GM23248 (cell line): ENCODE measurements around the gene RCSD1. TPM values are rescaled to one million over a fixed set of nuclear protein-coding genes. Genes with fewer than 3 reads are reported as not detected.
A peak's percentile ranks its signal among the peaks of the same experiment; 100 is the strongest.
"Not testable (repeated sequence)": the region's sequence is repeated elsewhere in the genome, so short reads cannot be mapped to it uniquely, and the experiment has no call there.

Source experiments
- DNase-seq: peaks from one replicate; pipeline ENCODE4 v3.0.0-alpha.2; 2015
- H2AFZ ChIP-seq: fragments of 200-600 bp; sonication (generic); 2 replicates; pipeline ENCODE4 v1.6.1; 2016; ENCODE audit warnings: antibody characterized with exemption
- H3F3A ChIP-seq: fragments of 200-600 bp; sonication (generic); 2 replicates; pipeline ENCODE4 v1.6.1; 2016; ENCODE audit warnings: mild to moderate bottlenecking, antibody characterized with exemption, mixed run types; ENCODE audit not compliant: insufficient read depth
- H3K27ac ChIP-seq: fragments of 200-600 bp; sonication (generic); 2 replicates; pipeline ENCODE4 v1.5.1; 2016; ENCODE audit warnings: mild to moderate bottlenecking
- H3K27me3 ChIP-seq: fragments of 200-600 bp; sonication (generic); replicated peaks from 2 replicates; pipeline ENCODE4 v1.6.1; 2016; ENCODE audit warnings: mild to moderate bottlenecking; ENCODE audit not compliant: insufficient read depth
- H3K36me3 ChIP-seq: fragments of 200-600 bp; sonication (generic); 2 replicates; pipeline ENCODE4 v1.6.1; 2016; ENCODE audit warnings: low read depth, mild to moderate bottlenecking
- H3K4me1 ChIP-seq: fragments of 200-600 bp; sonication (generic); 2 replicates; pipeline ENCODE4 v1.6.1; 2016; ENCODE audit warnings: mild to moderate bottlenecking; ENCODE audit not compliant: insufficient read depth
- H3K4me2 ChIP-seq: fragments of 200-600 bp; sonication (generic); one replicate; pipeline ENCODE4 v1.6.1; 2016; ENCODE audit warnings: mild to moderate bottlenecking; ENCODE audit not compliant: unreplicated experiment
- H3K4me3 ChIP-seq: fragments of 200-600 bp; sonication (generic); 2 replicates; pipeline ENCODE4 v1.5.1; 2016; ENCODE audit warnings: mild to moderate bottlenecking
- H3K79me2 ChIP-seq: fragments of 200-600 bp; sonication (generic); 2 replicates; pipeline ENCODE4 v1.6.1; 2016; ENCODE audit warnings: mild to moderate bottlenecking; ENCODE audit not compliant: insufficient read depth
- H3K9ac ChIP-seq: fragments of 200-600 bp; sonication (generic); 2 replicates; pipeline ENCODE4 v1.6.1; 2016; ENCODE audit warnings: mild to moderate bottlenecking
- H3K9me2 ChIP-seq: fragments of 200-600 bp; sonication (generic); 2 replicates; pipeline ENCODE4 v1.6.1; 2016; ENCODE audit warnings: mixed run types, mild to moderate bottlenecking, moderate library complexity; ENCODE audit not compliant: insufficient read depth
- H3K9me3 ChIP-seq: fragments of 200-600 bp; sonication (generic); one replicate; pipeline ENCODE4 v1.6.1; 2017; ENCODE audit warnings: low read depth
- H4K20me1 ChIP-seq: fragments of 200-600 bp; sonication (generic); 2 replicates; pipeline ENCODE4 v1.6.0; 2016; ENCODE audit not compliant: insufficient read depth
- EZH2 ChIP-seq: fragments of 200-600 bp; sonication (generic); IDR thresholded peaks from 2 replicates; pipeline ENCODE4 v1.6.1; 2018; ENCODE audit warnings: antibody characterized with exemption, mild to moderate bottlenecking; ENCODE audit not compliant: insufficient read depth, poor library complexity, severe bottlenecking
- EZH2phosphoT487 ChIP-seq: fragments of 200-600 bp; sonication (generic); IDR thresholded peaks from 2 replicates; pipeline ENCODE4 v1.6.1; 2018; ENCODE audit warnings: antibody characterized with exemption, moderate library complexity, mild to moderate bottlenecking, low read depth; ENCODE audit not compliant: insufficient read depth
- WGBS, 2 experiments: methylation state at CpG; one replicate each; pipeline ENCODE4 v1.1.6; 2015 to 2017; ENCODE audit warnings: low lambda C conversion rate in 2 of 2, low coverage in 1 of 2; ENCODE audit errors: missing lambda C conversion rate in 2 of 2; 5-methylcytosine and 5-hydroxymethylcytosine counted together
- in situ Hi-C: fragments of 300-500 bp; cut with MboI; formaldehyde crosslinking; loops from 2 replicates; pipeline ENCODE4 v1.15.0; 2020
- polyA plus RNA-seq: library from polyadenylated mRNA; unstranded; fragments of >200 nt; fragmentation: Nextera tagmentation; extraction: Ambion mirVana; gene quantifications from 2 replicates; pipeline ENCODE4 v1.2.1, GENCODE V29; 2016
- total RNA-seq: library from RNA; depleted of rRNA; stranded (reverse); fragments of >200 nt; shearing (Covaris generic); gene quantifications from 2 replicates; pipeline ENCODE4 v1.2.3, GENCODE V29; 2014

The RCSD1 gene
- total and polyA plus RNA-seq, 2 experiments from 2014 or later, result 0.22 to 0.23 TPM

GRCh38 chr1:167718914-167719691 lies 89.1 kb downstream of the RCSD1 start:
- no peak for DNase-seq
- H3K79me2 ChIP-seq, result peaks cover 24% of the 10 kb centered on the region
- H3K27ac ChIP-seq, result no peak overlapping the region
- peaks cover 37% of the 10 kb centered on the region for H3F3A ChIP-seq
- H3K9me2 ChIP-seq, result no peaks in the 10 kb centered on the region
- H2AFZ ChIP-seq, result no peak overlapping the region
- H3K9ac ChIP-seq, result no peak overlapping the region
- WGBS, 2 experiments, result 93 to 94% methylated on average over 7 of the region's 7 CpGs
- peaks cover 12% of the 10 kb centered on the region for H4K20me1 ChIP-seq
- H3K27me3 ChIP-seq, result no peaks in the 10 kb centered on the region
- H3K9me3 ChIP-seq, result no peaks in the 10 kb centered on the region
- in situ Hi-C loops, result no loop called here
- no peaks in the 10 kb centered on the region for H3K36me3 ChIP-seq
- no peak overlapping the region for H3K4me3 ChIP-seq
- no peak overlapping the region for H3K4me2 ChIP-seq
- H3K4me1 ChIP-seq, result peaks cover 24% of the 10 kb centered on the region
- TF ChIP-seq EZH2phosphoT487, result no peak
- TF ChIP-seq EZH2, result no peak

DNA sequence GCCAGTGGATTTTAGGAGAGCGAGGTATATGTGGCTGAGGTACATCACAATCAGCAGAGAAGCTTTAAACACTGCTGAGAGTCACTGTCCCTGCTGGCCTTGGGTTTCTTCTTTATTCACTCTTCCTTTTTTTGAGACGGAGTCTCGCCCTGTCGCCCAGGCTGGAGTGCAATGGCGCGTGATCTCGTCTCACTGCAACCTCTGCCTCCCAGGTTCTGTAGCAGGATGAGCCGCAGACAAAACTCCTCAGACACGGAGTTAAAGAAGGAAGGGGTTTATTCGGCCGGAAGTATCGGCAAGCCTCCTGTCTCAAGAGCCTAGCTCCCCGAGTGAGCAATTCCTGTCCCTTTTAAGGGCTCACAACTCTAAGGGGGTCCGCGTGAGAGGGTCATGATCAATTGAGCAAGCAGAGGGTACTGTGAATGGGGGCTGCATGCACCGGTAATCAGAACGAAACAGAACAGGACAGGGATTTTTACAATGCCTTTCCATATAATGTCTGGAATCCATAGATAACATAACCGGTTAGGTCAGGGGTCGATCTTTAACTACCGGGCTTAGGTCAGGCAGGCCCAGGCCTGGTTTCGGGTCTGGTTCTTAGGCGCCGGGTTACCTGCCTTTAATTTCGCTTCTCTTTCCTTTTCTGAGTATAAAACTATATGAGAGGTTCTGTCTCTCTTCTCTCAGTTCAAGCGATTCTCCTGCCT lies 89.8 kb downstream of the RCSD1 start:
- DNase-seq, H3K36me3 ChIP-seq, H3K4me2 ChIP-seq, H3K9ac ChIP-seq, H3K27ac ChIP-seq, H3K9me3 ChIP-seq, H3K4me3 ChIP-seq, H3K9me2 ChIP-seq, in situ Hi-C loops, H2AFZ ChIP-seq, H3K27me3 ChIP-seq: not testable (repeated sequence)
- WGBS, 2 experiments, result 96 to 97% methylated on average over 25 of the region's 25 CpGs
- H3K4me1 ChIP-seq, result peaks cover 32% of the 10 kb centered on the region
- H4K20me1 ChIP-seq, result peaks cover 16% of the 10 kb centered on the region
- peaks cover 31% of the 10 kb centered on the region for H3K79me2 ChIP-seq
- H3F3A ChIP-seq, result peaks cover 35% of the 10 kb centered on the region

DNA sequence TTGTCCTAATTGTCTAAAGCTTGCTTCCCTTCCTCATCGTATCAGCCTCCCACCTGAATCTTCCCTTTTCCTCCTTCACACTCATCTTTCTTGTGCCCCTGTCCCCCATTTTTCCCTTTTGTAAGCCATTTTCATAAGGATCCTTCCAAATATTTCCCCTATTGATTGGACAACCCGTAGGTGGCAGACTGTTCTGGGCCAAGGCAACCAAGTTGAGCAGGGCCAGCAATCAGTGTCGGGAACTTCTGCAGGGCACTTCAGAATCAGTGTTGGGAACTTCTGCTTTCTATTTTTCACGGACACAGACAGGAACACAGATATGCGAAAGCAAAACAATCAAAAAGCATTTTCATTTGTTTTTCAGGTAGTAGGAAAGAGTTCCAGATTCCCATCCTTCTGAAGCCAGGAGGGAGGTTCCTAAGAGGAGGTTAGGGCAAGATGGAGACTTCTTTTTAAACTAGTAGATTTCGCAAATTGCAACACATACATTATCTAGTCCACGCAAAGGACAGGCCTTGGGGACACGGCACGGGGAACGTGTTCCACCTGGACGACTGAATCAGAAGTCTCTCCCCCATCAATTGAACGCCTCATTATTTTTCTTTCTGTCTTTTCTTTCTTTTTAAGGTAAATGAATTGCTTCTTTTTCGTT lies 91.1 kb downstream of the RCSD1 start:
- Histone ChIP-seq H3K9me2 (no peaks in the 10 kb centered on the region), H3K27ac (peak overlapping the region; percentile 90), H3F3A (peaks cover 25% of the 10 kb centered on the region), H3K9me3 (no peaks in the 10 kb centered on the region), H3K4me2 (peak overlapping the region; percentile 96), H3K9ac (peak overlapping the region; percentile 93), H3K4me1 (peaks cover 39% of the 10 kb centered on the region), H3K4me3 (peak overlapping the region; percentile 98), H4K20me1 (peaks cover 20% of the 10 kb centered on the region), H3K36me3 (no peaks in the 10 kb centered on the region), H2AFZ (peak overlapping the region; percentile 94), H3K79me2 (peaks cover 43% of the 10 kb centered on the region), H3K27me3 (no peaks in the 10 kb centered on the region)
- in situ Hi-C loops, result no loop called here
- TF ChIP-seq EZH2phosphoT487 (no peak), EZH2 (no peak)
- WGBS, 2 experiments, result 4 to 7% methylated on average over 13 of the region's 13 CpGs
- DNase-seq, result peak; percentile 80

GRCh38 chr1:167721617-167722151 lies 91.7 kb downstream of the RCSD1 start, which contains the start of gene MPZL1:
MPZL1 (plus strand) TSS chr1:167721982; CDS start chr1:167722152, 170 bp downstream.
- TF ChIP-seq EZH2 (no peak), EZH2phosphoT487 (no peak)
- peak; percentile 94 for DNase-seq
- no peaks in the 10 kb centered on the region for H3K36me3 ChIP-seq
- H3K4me3 ChIP-seq, result peak within 1 kb of the TSS; percentile 98
- peak within 1 kb of the TSS; percentile 93 for H3K9ac ChIP-seq
- peaks cover 24% of the 10 kb centered on the region for H4K20me1 ChIP-seq
- H2AFZ ChIP-seq, result peak within 1 kb of the TSS; percentile 94
- no peaks in the 10 kb centered on the region for H3K27me3 ChIP-seq
- H3K79me2 ChIP-seq, result peaks cover 49% of the 10 kb centered on the region
- no peaks in the 10 kb centered on the region for H3K9me2 ChIP-seq
- H3K4me2 ChIP-seq, result peak within 1 kb of the TSS; percentile 96
- in situ Hi-C loops, result no loop called here
- no peaks in the 10 kb centered on the region for H3K9me3 ChIP-seq
- H3K4me1 ChIP-seq, result peaks cover 44% of the 10 kb centered on the region
- peak within 1 kb of the TSS; percentile 90 for H3K27ac ChIP-seq
- WGBS, 2 experiments, result 0% methylated on average over 46 to 51 of the region's 52 CpGs
- H3F3A ChIP-seq, result peaks cover 24% of the 10 kb centered on the region
